ENCODE data around the gene TMPRSS5. TPM values are rescaled to one million over a fixed set of nuclear protein-coding genes. Genes with fewer than 3 reads are reported as not detected.

TMPRSS5 gene
- total RNA-seq, 1 donor from 2014 or later, result 0.49 TPM

Other genes with a start within 250 kb of the TMPRSS5 start
- gene DRD2, start 230.9 kb downstream of the TMPRSS5 start, total RNA-seq, result not detected in 2 replicates
- gene ZW10, start 67.4 kb upstream of the TMPRSS5 start, total RNA-seq, result 18.7 and 19.3 TPM in 2 replicates
- not detected in 2 replicates for gene CLDN25, start 73.5 kb upstream of the TMPRSS5 start, total RNA-seq
- gene USP28, start 169.3 kb upstream of the TMPRSS5 start, total RNA-seq, result 47.8 and 59.5 TPM in 2 replicates
- gene HTR3B, start 198.5 kb upstream of the TMPRSS5 start, total RNA-seq, result not detected in 2 replicates